ENCODE measurements around the gene PFDN4. TPM values are rescaled to one million over a fixed set of nuclear protein-coding genes. Genes with fewer than 3 reads are reported as not detected.
A peak's percentile ranks its signal among the peaks of the same experiment; 100 is the strongest.

The PFDN4 gene
- total RNA-seq, 1 experiment from 2014 or later, result 61.8 TPM

GRCh38 chr20:54195483-54196472, 12.1 kb upstream of the PFDN4 start:
- H3K4me3 Mint-ChIP-seq (ENCODE audit: low read depth, unreplicated experiment), result no peak overlapping the region
- H3K4me1 Mint-ChIP-seq (ENCODE audit: low read depth, unreplicated experiment), result peaks cover 62% of the 10 kb centered on the region
- H3K27me3 Mint-ChIP-seq (ENCODE audit: unreplicated experiment), result no peaks in the 10 kb centered on the region
- intact Hi-C loops (cut with micrococcal nuclease; ENCODE audit: unreplicated experiment), result no loop called here
- BruUV-seq (replicated peaks), result no TSS peak
- peaks cover 6% of the 10 kb centered on the region for H3K36me3 Mint-ChIP-seq (ENCODE audit: insufficient read depth, unreplicated experiment)
- no peak for DNase-seq
- CTCF ChIA-PET, result interaction anchor here (0.6 to 1.6 kb wide), 6 partner anchors 20 to 99 kb away, joined by 3 to 5 read pairs (median 4); no protein-coding TSS in a partner anchor
- no peaks in the 10 kb centered on the region for H3K9me3 Mint-ChIP-seq (ENCODE audit: low read depth, unreplicated experiment)
- no peak for TF ChIP-seq CTCF (IDR thresholded peaks at IDR 0.05; ENCODE audit: unreplicated experiment)
- H3K27ac Mint-ChIP-seq (ENCODE audit: unreplicated experiment), result no peak overlapping the region

- TF ChIP-seq CTCF (IDR thresholded peaks at IDR 0.05; ENCODE audit: unreplicated experiment), result peak; percentile 60
- CTCF ChIA-PET, result interaction anchor here (0.7 to 4.0 kb wide), 9 partner anchors 22 to 127 kb away, joined by 3 to 36 read pairs (median 3); no protein-coding TSS in a partner anchor
- intact Hi-C loops (cut with micrococcal nuclease; ENCODE audit: unreplicated experiment), result loop anchor here (1.0 to 2.0 kb wide), 3 partner anchors 65 to 255 kb away; no protein-coding TSS in a partner anchor
- DNase-seq, result peak; percentile 74
- Mint-ChIP-seq H3K27me3 (ENCODE audit: unreplicated experiment) (no peaks in the 10 kb centered on the region), H3K27ac (ENCODE audit: unreplicated experiment) (peak overlapping the region; percentile 30), H3K9me3 (ENCODE audit: low read depth, unreplicated experiment) (no peaks in the 10 kb centered on the region), H3K36me3 (ENCODE audit: insufficient read depth, unreplicated experiment) (peaks cover 6% of the 10 kb centered on the region), H3K4me1 (ENCODE audit: low read depth, unreplicated experiment) (peaks cover 78% of the 10 kb centered on the region), H3K4me3 (ENCODE audit: low read depth, unreplicated experiment) (no peak overlapping the region)
- BruUV-seq (replicated peaks), result no TSS peak
Measured at GRCh38 chr20:54197621-54198604, 10.0 kb upstream of the PFDN4 start.

GRCh38 chr20:54199283-54199682, 8.6 kb upstream of the PFDN4 start:
- Mint-ChIP-seq H3K9me3 (ENCODE audit: low read depth, unreplicated experiment) (no peaks in the 10 kb centered on the region), H3K4me1 (ENCODE audit: low read depth, unreplicated experiment) (peaks cover 71% of the 10 kb centered on the region), H3K27ac (ENCODE audit: unreplicated experiment) (no peak overlapping the region), H3K36me3 (ENCODE audit: insufficient read depth, unreplicated experiment) (peaks cover 6% of the 10 kb centered on the region), H3K27me3 (ENCODE audit: unreplicated experiment) (no peaks in the 10 kb centered on the region), H3K4me3 (ENCODE audit: low read depth, unreplicated experiment) (no peak overlapping the region)
- TF ChIP-seq CTCF (IDR thresholded peaks at IDR 0.05; ENCODE audit: unreplicated experiment), result no peak
- BruUV-seq (replicated peaks), result no TSS peak
- intact Hi-C loops (cut with micrococcal nuclease; ENCODE audit: unreplicated experiment), result loop anchor here (2.0 kb wide), 2 partner anchors 66 to 256 kb away; no protein-coding TSS in a partner anchor
- CTCF ChIA-PET, result interaction anchor here (0.7 to 4.0 kb wide), 4 partner anchors 9 to 446 kb away, joined by 3 to 36 read pairs (median 6); partner anchors contain the start of gene PFDN4
- no peak for DNase-seq

GRCh38 chr20:54199721-54200176, 8.1 kb upstream of the PFDN4 start:
- peak; percentile 93 for TF ChIP-seq CTCF (IDR thresholded peaks at IDR 0.05; ENCODE audit: unreplicated experiment)
- intact Hi-C loops (cut with micrococcal nuclease; ENCODE audit: unreplicated experiment), result loop anchor here (2.0 kb wide), 2 partner anchors 67 to 257 kb away; no protein-coding TSS in a partner anchor
- H3K36me3 Mint-ChIP-seq (ENCODE audit: insufficient read depth, unreplicated experiment), result peaks cover 6% of the 10 kb centered on the region
- no peak overlapping the region for H3K27ac Mint-ChIP-seq (ENCODE audit: unreplicated experiment)
- H3K4me3 Mint-ChIP-seq (ENCODE audit: low read depth, unreplicated experiment), result no peak overlapping the region
- H3K27me3 Mint-ChIP-seq (ENCODE audit: unreplicated experiment), result no peaks in the 10 kb centered on the region
- no peaks in the 10 kb centered on the region for H3K9me3 Mint-ChIP-seq (ENCODE audit: low read depth, unreplicated experiment)
- peak; percentile 92 for DNase-seq
- BruUV-seq (replicated peaks), result no TSS peak
- CTCF ChIA-PET, result interaction anchor here (0.7 to 4.0 kb wide), 4 partner anchors 8 to 446 kb away, joined by 3 to 36 read pairs (median 6); partner anchors contain the start of gene PFDN4
- peaks cover 67% of the 10 kb centered on the region for H3K4me1 Mint-ChIP-seq (ENCODE audit: low read depth, unreplicated experiment)
